ENCODE results near the gene TSSK3. TPM values are rescaled to one million over a fixed set of nuclear protein-coding genes. Genes with fewer than 3 reads are reported as not detected.

The TSSK3 gene
- total RNA-seq, 2 experiments from 2014 or later, result 0.36 to 0.67 TPM

Other genes with a start within 250 kb of the TSSK3 start
- gene TXLNA, start 182.9 kb upstream of the TSSK3 start, total RNA-seq, result 100 to 1,000 TPM; 100 to 103 TPM
- gene CCDC28B, start 161.9 kb upstream of the TSSK3 start, total RNA-seq, result 10 to 100 TPM; 20.6 to 23.3 TPM
- gene IQCC, start 156.9 kb upstream of the TSSK3 start, total RNA-seq, result 1 to 10 TPM; 5.8 to 6.3 TPM
- gene DCDC2B, start 153.4 kb upstream of the TSSK3 start, total RNA-seq, result under 1 TPM in 1 of 2 experiments, not detected in 1; 0.21 TPM
- gene TMEM234, start 140.2 kb upstream of the TSSK3 start, total RNA-seq, result 10 to 100 TPM in 1 of 2 experiments, 1 to 10 TPM in 1; 9.2 to 12.0 TPM
- 100 to 1,000 TPM; 387 to 402 TPM for gene EIF3I, start 140.1 kb upstream of the TSSK3 start, total RNA-seq
- under 1 TPM in 1 of 2 experiments, not detected in 1; 0.40 TPM for gene FAM167B, start 115.3 kb upstream of the TSSK3 start, total RNA-seq
- gene LCK, start 111.3 kb upstream of the TSSK3 start, total RNA-seq, result 100 to 1,000 TPM; 279 to 294 TPM
- 100 to 1,000 TPM; 159 to 160 TPM for gene HDAC1, start 70.5 kb upstream of the TSSK3 start, total RNA-seq
- gene MARCKSL1, start 26.3 kb upstream of the TSSK3 start, total RNA-seq, result 10 to 100 TPM; 13.0 to 13.4 TPM
- gene FAM229A, start 54 bp upstream of the TSSK3 start, total RNA-seq, result 1 to 10 TPM; 2.7 to 3.1 TPM
- 10 to 100 TPM; 29.2 to 34.8 TPM for gene BSDC1, start 31.9 kb downstream of the TSSK3 start, total RNA-seq
- not detected for gene ZBTB8B, start 102.5 kb downstream of the TSSK3 start, total RNA-seq
- under 1 TPM; 0.17 to 0.27 TPM for gene ZBTB8A, start 176.9 kb downstream of the TSSK3 start, total RNA-seq

Data from activated CD8-positive, alpha-beta memory T cell treated with anti-CD3 and anti-CD28 coated beads for 36 hours (primary cell).